ENCODE results near the gene CHST11.

DNA sequence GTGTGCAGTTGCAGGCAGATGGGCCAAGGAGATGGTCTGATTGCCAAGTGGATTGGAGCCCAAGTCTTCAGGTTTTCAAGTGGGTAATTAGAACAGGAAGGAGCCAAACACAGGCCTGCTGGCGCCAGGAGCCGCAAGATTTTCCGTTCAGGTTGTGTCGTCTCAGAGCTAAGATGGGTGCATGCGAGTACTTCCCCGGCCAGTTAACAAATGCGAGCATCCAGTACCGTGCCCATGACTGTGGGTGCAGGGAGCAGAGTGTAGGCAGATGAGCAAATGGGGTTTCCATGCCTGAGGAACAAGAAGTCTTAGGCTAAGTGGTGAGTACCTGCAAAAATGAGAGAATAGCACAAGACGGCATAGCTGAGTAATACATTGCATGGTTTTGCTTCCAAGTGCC, 90.5 kb downstream of the CHST11 start:
- TF ChIP-seq, protein P1, sequence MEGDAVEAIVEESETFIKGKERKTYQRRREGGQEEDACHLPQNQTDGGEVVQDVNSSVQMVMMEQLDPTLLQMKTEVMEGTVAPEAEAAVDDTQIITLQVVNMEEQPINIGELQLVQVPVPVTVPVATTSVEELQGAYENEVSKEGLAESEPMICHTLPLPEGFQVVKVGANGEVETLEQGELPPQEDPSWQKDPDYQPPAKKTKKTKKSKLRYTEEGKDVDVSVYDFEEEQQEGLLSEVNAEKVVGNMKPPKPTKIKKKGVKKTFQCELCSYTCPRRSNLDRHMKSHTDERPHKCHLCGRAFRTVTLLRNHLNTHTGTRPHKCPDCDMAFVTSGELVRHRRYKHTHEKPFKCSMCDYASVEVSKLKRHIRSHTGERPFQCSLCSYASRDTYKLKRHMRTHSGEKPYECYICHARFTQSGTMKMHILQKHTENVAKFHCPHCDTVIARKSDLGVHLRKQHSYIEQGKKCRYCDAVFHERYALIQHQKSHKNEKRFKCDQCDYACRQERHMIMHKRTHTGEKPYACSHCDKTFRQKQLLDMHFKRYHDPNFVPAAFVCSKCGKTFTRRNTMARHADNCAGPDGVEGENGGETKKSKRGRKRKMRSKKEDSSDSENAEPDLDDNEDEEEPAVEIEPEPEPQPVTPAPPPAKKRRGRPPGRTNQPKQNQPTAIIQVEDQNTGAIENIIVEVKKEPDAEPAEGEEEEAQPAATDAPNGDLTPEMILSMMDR (IDR thresholded peaks at IDR 0.05), result no peak
- TF ChIP-seq POLR2AphosphoS5 (IDR thresholded peaks at IDR 0.05) (no peak), POLR2A (IDR thresholded peaks at IDR 0.05) (no peak)

All from breast epithelium (tissue), 3 donors.